Peyer's patch (tissue), 4 donors: Measurements from ENCODE around the gene TXNRD2.

Experiments used
- CTCF ChIP-seq, 6 experiments: fragments of 450-650 bp in 4 of 6; fragments of 200-600 bp in 2 of 6; sonication (generic) in 1 of 6; IDR thresholded peaks; one replicate each; pipeline ENCODE4 v1.5.1; 2017 to 2019; ENCODE audit warnings: antibody characterized with exemption in 6 of 6, mild to moderate bottlenecking in 3 of 6, moderate library complexity in 1 of 6
- POLR2A ChIP-seq, 2 donors: fragments of 450-650 bp; IDR thresholded peaks; one replicate each; pipeline ENCODE4 v1.5.1; 2017; ENCODE audit warnings: antibody characterized with exemption in 2 of 2, mild to moderate bottlenecking in 2 of 2, moderate library complexity in 2 of 2

- TF ChIP-seq CTCF (IDR thresholded peaks at IDR 0.05), result no peak
- TF ChIP-seq POLR2A (IDR thresholded peaks at IDR 0.05), result no peak
These were observed 38.6 kb downstream of the TXNRD2 start for GRCh38 chr22:19903031-19903430.
